B cell (primary cell): ENCODE measurements around the gene TPRN. TPM values are rescaled to one million over a fixed set of nuclear protein-coding genes. Genes with fewer than 3 reads are reported as not detected.

ENCODE experiments used
- ATAC-seq: fragments of 200-7000 bp; cut with Tn5 transposase; one replicate; pipeline ENCODE4 v1.10.0; 2021; ENCODE audit warnings: low read depth, mild to moderate bottlenecking, moderate number of reproducible peaks, moderate library complexity
- CTCF ChIA-PET: fragments of 350-600 bp; sonication (Branson Sonifier 250); formaldehyde crosslinking; loops from one replicate; lab custom pipeline; 2021; ENCODE audit warnings: antibody characterized with exemption, inconsistent platforms; lab: Charles Lee
- POLR2A ChIA-PET: fragments of 350-600 bp; sonication (Branson Sonifier 250); formaldehyde crosslinking; loops from one replicate; lab custom pipeline; 2021; ENCODE audit warnings: antibody characterized with exemption; lab: Charles Lee
- DNase-seq: peaks from one replicate; pipeline ENCODE4 v3.0.0; 2013
- H2AFZ ChIP-seq: 2 replicates; pipeline ENCODE4 v1.6.1; 2012; ENCODE audit warnings: mild to moderate bottlenecking, low read depth, low read length; ENCODE audit not compliant: insufficient read depth, poor library complexity, severe bottlenecking
- H3K27ac ChIP-seq, 2 donors: 1 replicate in 1 of 2; 2 replicates in 1 of 2; pipeline ENCODE4 v1.5.1; 2012 to 2013; ENCODE audit warnings: low read length in 2 of 2, mild to moderate bottlenecking in 2 of 2, moderate library complexity in 1 of 2
- H3K27me3 ChIP-seq, 4 experiments: fragments of 200-600 bp in 1 of 4; sonication (generic) in 1 of 4; replicated peaks in 1 of 4; 1 replicate in 2 of 4; 2 replicates in 2 of 4; pipeline versions ENCODE4 v1.6.1 to v1.7.0; 2013 to 2016; ENCODE audit warnings: low read length in 3 of 4, mild to moderate bottlenecking in 2 of 4, mixed read lengths in 1 of 4, moderate library complexity in 1 of 4; ENCODE audit not compliant: insufficient read depth in 4 of 4, control insufficient read depth in 3 of 4; ENCODE audit errors: control extremely low read depth in 1 of 4
- H3K36me3 ChIP-seq, 2 experiments: replicated peaks in 1 of 2; 1 replicate in 1 of 2; 2 replicates in 1 of 2; pipeline versions ENCODE4 v1.6.1 to v1.7.1; 2013; ENCODE audit warnings: low read length in 1 of 2; ENCODE audit not compliant: insufficient read depth in 2 of 2, control insufficient read depth in 1 of 2; ENCODE audit errors: control extremely low read depth in 1 of 2, extremely low read depth in 1 of 2
- H3K4me1 ChIP-seq, 2 donors: fragments of 200-600 bp in 1 of 2; sonication (generic) in 1 of 2; 1 replicate in 1 of 2; 2 replicates in 1 of 2; pipeline versions ENCODE4 v1.5.1 to v1.6.1; 2013 to 2017; ENCODE audit warnings: low read length in 2 of 2; ENCODE audit not compliant: control insufficient read depth in 2 of 2, insufficient read depth in 2 of 2
- H3K4me2 ChIP-seq: replicated peaks from 2 replicates; pipeline ENCODE3; 2012; ENCODE audit warnings: mild to moderate bottlenecking, low read depth, low read length; ENCODE audit not compliant: poor library complexity, severe bottlenecking
- H3K4me3 ChIP-seq, 5 experiments: fragments of 200-600 bp in 1 of 5; sonication (generic) in 1 of 5; 1 replicate in 3 of 5; 2 replicates in 2 of 5; pipeline versions ENCODE4 v1.5.1 to v1.7.0; 2011 to 2016; ENCODE audit warnings: low read length in 4 of 5, mild to moderate bottlenecking in 4 of 5, low read depth in 2 of 5, control low read depth in 1 of 5, moderate library complexity in 1 of 5; ENCODE audit not compliant: insufficient read depth in 1 of 5; ENCODE audit errors: control extremely low read depth in 1 of 5, extremely low read depth in 1 of 5
- H3K79me2 ChIP-seq: fragments of 200-600 bp; sonication (generic); one replicate; pipeline ENCODE4 v1.6.0; 2016; ENCODE audit warnings: low read length; ENCODE audit not compliant: control insufficient read depth, insufficient read depth
- H3K9ac ChIP-seq: fragments of 200-600 bp; sonication (generic); 2 replicates; pipeline ENCODE4 v1.6.1; 2017; ENCODE audit warnings: mild to moderate bottlenecking, low read length, moderate library complexity
- H3K9me3 ChIP-seq, 3 donors: one replicate each; pipeline versions ENCODE4 v1.6.1 to v1.7.1; 2013; ENCODE audit warnings: low read length in 2 of 3; ENCODE audit not compliant: control insufficient read depth in 2 of 3, insufficient read depth in 1 of 3; ENCODE audit errors: control extremely low read depth in 1 of 3
- H4K20me1 ChIP-seq: 2 replicates; pipeline ENCODE4 v1.6.0; 2012; ENCODE audit warnings: mild to moderate bottlenecking, low read length; ENCODE audit not compliant: insufficient read depth, control insufficient read depth, poor library complexity, severe bottlenecking
- H3K27ac Mint-ChIP-seq: one replicate; pipeline ENCODE4 v1.8.0; 2021; ENCODE audit warnings: mixed read lengths
- H3K27me3 Mint-ChIP-seq: one replicate; pipeline ENCODE4 v1.8.0; 2021; ENCODE audit warnings: mixed read lengths
- H3K4me1 Mint-ChIP-seq: one replicate; pipeline ENCODE4 v1.8.0; 2021; ENCODE audit warnings: mixed read lengths
- H3K4me3 Mint-ChIP-seq: one replicate; pipeline ENCODE4 v1.8.0; 2021; ENCODE audit warnings: mixed read lengths
- H3K9me3 Mint-ChIP-seq: one replicate; pipeline ENCODE4 v1.8.0; 2022; ENCODE audit warnings: mixed read lengths; ENCODE audit not compliant: insufficient read depth
- EZH2 ChIP-seq: IDR thresholded peaks from 2 replicates; pipeline ENCODE4 v1.6.1; 2012; ENCODE audit warnings: borderline replicate concordance, low read depth, mild to moderate bottlenecking, moderate library complexity, low read length; ENCODE audit not compliant: insufficient read depth, poor library complexity, severe bottlenecking
- WGBS: methylation state at CpG from one replicate; pipeline ENCODE4 v1.1.5; 2013; ENCODE audit warnings: missing lambda C conversion rate; ENCODE audit not compliant: insufficient coverage; 5-methylcytosine and 5-hydroxymethylcytosine counted together
- intact Hi-C: fragments of 100-400 bp; cut with micrococcal nuclease; formaldehyde crosslinking; loops from one replicate; pipeline ENCODE4 v1.10.0; 2022
- polyA plus RNA-seq: library from polyadenylated mRNA; depleted of rRNA; stranded (reverse); fragments of >200 nt; gene quantifications from 2 replicates; pipeline ENCODE4 v1.2.3, GENCODE V29; 2012
- total RNA-seq, 2 donors: library from RNA; stranded (reverse); fragments of 120-200 nt in 1 of 2; gene quantifications; 1 replicate in 1 of 2; 2 replicates in 1 of 2; pipeline versions ENCODE4 v1.2.3 to v1.2.4, GENCODE V29; 2013 to 2022
- TF ChIP-seq, protein P1 (sequence below): fragments of 200-600 bp; IDR thresholded peaks from one replicate; pipeline ENCODE4 v1.8.0; 2022; ENCODE audit warnings: antibody characterized with exemption, mild to moderate bottlenecking

TPRN gene
- total and polyA plus RNA-seq, 2 donors (not counting 1 experiment from before 2014, with no cell fraction given) = 5.7 to 16.3 TPM

DNA sequence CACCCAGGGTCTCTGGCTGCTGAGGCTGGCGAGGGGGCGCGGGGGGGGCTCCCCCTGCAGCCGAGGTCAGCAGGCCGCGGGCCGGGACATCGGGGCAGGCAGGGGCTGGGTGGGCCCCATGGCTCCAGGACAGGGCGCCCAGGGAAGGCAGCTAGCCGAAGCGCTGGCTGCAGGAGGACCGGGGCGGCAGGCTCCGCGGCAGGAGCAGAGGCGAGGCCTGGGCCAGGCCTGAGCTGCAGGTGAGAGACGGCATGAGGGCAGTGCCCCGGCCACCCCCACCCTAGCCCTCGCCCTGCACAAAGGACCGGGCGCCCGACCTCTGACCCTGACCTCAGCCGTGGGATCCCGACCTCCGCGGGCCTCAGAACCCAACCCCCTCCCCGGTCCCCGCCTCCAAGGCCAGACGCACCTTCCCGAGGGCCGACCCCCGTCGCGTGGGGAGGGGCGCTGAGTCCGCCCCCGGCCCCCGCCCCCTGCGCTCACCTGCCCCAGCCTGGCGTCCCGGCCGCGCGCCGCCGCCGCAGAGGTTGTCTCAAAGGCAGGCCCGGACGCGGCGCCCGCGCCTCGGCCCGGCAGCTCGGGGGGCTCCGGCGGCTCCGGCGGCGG is 21.1 kb upstream of the TPRN start:
- WGBS = 11% methylated on average over 61 of the region's 61 CpGs

DNA sequence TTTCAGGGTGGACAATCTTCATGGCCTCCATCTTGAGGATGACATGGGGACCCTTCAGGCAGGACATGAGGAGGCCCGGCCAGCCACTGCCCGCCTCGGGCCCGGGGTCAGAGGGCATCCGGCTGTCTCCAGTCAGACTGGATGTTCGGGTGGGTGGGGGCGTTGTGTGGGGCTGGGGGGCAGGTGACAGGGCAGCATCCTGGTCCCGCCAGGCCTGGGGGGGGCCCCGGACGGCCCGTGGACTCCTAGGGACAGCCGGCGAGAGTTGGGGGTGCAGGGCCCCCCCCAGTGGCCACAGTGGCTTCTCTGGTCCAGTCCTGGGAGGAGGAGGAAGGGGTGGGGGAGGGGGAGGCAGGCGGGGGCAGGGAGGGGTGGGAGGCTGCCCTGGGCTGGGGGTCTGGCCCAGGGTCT is 20.6 kb upstream of the TPRN start:
- intact Hi-C loops = loop anchor here (5.0 kb wide), 1 partner anchor 386 kb away; the partner anchor contains the start of gene ARRDC1

More for the DNA sequence above, 21.1 kb upstream of the TPRN start:
- Histone ChIP-seq H3K9ac (peak overlapping the region; percentile 42), H3K79me2 (no peaks in the 10 kb centered on the region), H4K20me1 (no peaks in the 10 kb centered on the region), H3K27ac (no peak overlapping the region), H3K27me3 (peaks cover 0 to 2% (median 0%) of the 10 kb centered on the region in 4 experiments), H3K4me3 (peak overlapping the region in 3 of 5 experiments; percentile 11 to 21 (median 14)), H2AFZ (peak overlapping the region; percentile 58), H3K9me3 (no peaks in the 10 kb centered on the region), H3K4me2 (peak overlapping the region; percentile 95), H3K4me1 (peaks cover 9 to 25% of the 10 kb centered on the region in 2 donors), H3K36me3 (no peaks in the 10 kb centered on the region)
- Mint-ChIP-seq H3K9me3 (no peaks in the 10 kb centered on the region), H3K27me3 (no peaks in the 10 kb centered on the region), H3K27ac (no peak overlapping the region), H3K4me3 (peak overlapping the region; percentile 32), H3K4me1 (peaks cover 12% of the 10 kb centered on the region)
- ATAC-seq = no peak
- POLR2A ChIA-PET = interaction anchor here (2.7 kb wide), 1 partner anchor 16 kb away, joined by 10 read pairs; the partner anchor contains the start of genes NDOR1 and TMEM203
- CTCF ChIA-PET = interaction anchor here (2.1 to 7.0 kb wide), 2 partner anchors 17 to 103 kb away, joined by 9 to 76 read pairs; partner anchors contain the start of gene TUBB4B
- intact Hi-C loops = loop anchor here (5.0 kb wide), 1 partner anchor 386 kb away; the partner anchor contains the start of gene ARRDC1
- TF ChIP-seq, protein P1, sequence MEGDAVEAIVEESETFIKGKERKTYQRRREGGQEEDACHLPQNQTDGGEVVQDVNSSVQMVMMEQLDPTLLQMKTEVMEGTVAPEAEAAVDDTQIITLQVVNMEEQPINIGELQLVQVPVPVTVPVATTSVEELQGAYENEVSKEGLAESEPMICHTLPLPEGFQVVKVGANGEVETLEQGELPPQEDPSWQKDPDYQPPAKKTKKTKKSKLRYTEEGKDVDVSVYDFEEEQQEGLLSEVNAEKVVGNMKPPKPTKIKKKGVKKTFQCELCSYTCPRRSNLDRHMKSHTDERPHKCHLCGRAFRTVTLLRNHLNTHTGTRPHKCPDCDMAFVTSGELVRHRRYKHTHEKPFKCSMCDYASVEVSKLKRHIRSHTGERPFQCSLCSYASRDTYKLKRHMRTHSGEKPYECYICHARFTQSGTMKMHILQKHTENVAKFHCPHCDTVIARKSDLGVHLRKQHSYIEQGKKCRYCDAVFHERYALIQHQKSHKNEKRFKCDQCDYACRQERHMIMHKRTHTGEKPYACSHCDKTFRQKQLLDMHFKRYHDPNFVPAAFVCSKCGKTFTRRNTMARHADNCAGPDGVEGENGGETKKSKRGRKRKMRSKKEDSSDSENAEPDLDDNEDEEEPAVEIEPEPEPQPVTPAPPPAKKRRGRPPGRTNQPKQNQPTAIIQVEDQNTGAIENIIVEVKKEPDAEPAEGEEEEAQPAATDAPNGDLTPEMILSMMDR = no peak
- TF ChIP-seq EZH2 = no peak
- DNase-seq = peak; percentile 33

More for the DNA sequence above, 20.6 kb upstream of the TPRN start:
- H3K27me3 ChIP-seq = peaks cover 0 to 2% (median 0%) of the 10 kb centered on the region in 4 experiments
- no peak overlapping the region for H3K27ac Mint-ChIP-seq
- no peaks in the 10 kb centered on the region for H3K9me3 Mint-ChIP-seq
- H3K4me3 ChIP-seq = no peak overlapping the region
- no peak overlapping the region for H2AFZ ChIP-seq
- H3K27me3 Mint-ChIP-seq = no peaks in the 10 kb centered on the region
- no peak overlapping the region for H3K27ac ChIP-seq
- H3K4me3 Mint-ChIP-seq = peak overlapping the region; percentile 57
- 97% methylated on average over 6 of the region's 14 CpGs for WGBS
- peaks cover 12% of the 10 kb centered on the region for H3K4me1 Mint-ChIP-seq
- DNase-seq (no peak), ATAC-seq (no peak)
- no peak overlapping the region for H3K9ac ChIP-seq
- no peaks in the 10 kb centered on the region for H3K79me2 ChIP-seq
- H3K9me3 ChIP-seq = no peaks in the 10 kb centered on the region
- peaks cover 9 to 25% of the 10 kb centered on the region in 2 donors for H3K4me1 ChIP-seq
- ChIA-PET POLR2A (no interaction called here), CTCF (no interaction called here)
- peak overlapping the region; percentile 95 for H3K4me2 ChIP-seq
- no peak for TF ChIP-seq EZH2
- TF ChIP-seq, protein P1 = no peak
- H3K36me3 ChIP-seq = no peaks in the 10 kb centered on the region
- no peaks in the 10 kb centered on the region for H4K20me1 ChIP-seq
